ENCODE results near the gene SARM1. TPM values are rescaled to one million over a fixed set of nuclear protein-coding genes. Genes with fewer than 3 reads are reported as not detected.

The SARM1 gene
- total RNA-seq, 1 donor from 2014 or later: 10.1 TPM

DNA sequence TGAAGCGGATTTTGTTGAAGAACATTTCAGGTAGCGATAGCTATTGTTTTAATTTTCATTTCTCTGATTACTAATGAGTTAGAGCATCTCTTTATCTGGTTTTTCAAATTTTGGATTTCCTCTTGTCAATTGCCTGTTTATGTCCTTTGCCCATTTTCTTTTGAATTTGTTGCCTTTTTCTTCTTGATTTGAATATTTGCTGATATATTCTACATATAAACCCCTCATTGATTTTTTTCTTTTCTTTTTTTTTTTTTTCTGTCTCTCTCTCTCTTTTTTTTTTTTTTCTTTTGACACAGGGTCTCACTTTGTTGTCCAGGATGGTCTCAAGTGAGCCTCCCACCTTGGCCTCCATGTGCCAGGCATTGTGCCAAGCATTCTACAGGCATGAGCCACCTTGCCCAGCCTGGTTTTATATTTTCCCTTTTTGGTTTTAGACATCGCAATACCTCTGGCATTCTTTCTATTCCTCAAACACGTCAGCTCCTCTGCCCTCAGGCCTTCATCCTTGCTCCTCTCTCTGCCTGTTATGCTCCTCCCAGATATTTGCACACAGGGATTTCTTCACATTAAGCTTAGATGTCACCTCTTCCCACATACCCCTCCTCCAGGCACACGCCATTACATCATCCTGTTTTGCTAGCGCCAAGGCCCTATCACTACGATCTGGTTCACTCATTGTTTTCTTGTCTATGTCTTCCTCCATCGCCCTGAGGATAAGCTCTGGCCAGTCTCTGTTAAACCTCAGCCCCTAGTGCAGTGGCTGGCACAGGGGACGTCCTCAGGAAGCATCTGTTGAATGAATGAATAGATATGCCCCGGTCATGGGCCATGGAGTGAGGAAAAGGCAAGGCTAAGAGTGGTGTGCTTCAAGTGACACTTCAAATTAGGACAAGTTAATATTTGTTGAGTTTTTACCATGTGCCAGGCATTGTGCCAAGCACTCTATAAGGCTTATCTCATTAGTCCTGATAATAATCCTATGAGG is 8.6 kb downstream of the SARM1 start:
- Histone ChIP-seq H3K27me3 (no peaks in the 10 kb centered on the region), H3K9me3 (no peaks in the 10 kb centered on the region), H3K27ac (no peak overlapping the region), H3K4me3 (no peak overlapping the region), H3K36me3 (no peaks in the 10 kb centered on the region), H3K4me1 (peaks cover 19% of the 10 kb centered on the region)
- intact Hi-C loops (cut with DNase I): no loop called here
- no peak for DNase-seq (ENCODE audit: extremely low spot score in 2 of 2)
- no peak for TF ChIP-seq POLR2AphosphoS5 (IDR thresholded peaks at IDR 0.05; ENCODE audit: insufficient read depth in 1 of 2, low read depth in 1 of 2)
- TF ChIP-seq, protein P1, sequence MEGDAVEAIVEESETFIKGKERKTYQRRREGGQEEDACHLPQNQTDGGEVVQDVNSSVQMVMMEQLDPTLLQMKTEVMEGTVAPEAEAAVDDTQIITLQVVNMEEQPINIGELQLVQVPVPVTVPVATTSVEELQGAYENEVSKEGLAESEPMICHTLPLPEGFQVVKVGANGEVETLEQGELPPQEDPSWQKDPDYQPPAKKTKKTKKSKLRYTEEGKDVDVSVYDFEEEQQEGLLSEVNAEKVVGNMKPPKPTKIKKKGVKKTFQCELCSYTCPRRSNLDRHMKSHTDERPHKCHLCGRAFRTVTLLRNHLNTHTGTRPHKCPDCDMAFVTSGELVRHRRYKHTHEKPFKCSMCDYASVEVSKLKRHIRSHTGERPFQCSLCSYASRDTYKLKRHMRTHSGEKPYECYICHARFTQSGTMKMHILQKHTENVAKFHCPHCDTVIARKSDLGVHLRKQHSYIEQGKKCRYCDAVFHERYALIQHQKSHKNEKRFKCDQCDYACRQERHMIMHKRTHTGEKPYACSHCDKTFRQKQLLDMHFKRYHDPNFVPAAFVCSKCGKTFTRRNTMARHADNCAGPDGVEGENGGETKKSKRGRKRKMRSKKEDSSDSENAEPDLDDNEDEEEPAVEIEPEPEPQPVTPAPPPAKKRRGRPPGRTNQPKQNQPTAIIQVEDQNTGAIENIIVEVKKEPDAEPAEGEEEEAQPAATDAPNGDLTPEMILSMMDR (IDR thresholded peaks at IDR 0.05): no peak
- no peak for TF ChIP-seq POLR2A (IDR thresholded peaks at IDR 0.05)

DNA sequence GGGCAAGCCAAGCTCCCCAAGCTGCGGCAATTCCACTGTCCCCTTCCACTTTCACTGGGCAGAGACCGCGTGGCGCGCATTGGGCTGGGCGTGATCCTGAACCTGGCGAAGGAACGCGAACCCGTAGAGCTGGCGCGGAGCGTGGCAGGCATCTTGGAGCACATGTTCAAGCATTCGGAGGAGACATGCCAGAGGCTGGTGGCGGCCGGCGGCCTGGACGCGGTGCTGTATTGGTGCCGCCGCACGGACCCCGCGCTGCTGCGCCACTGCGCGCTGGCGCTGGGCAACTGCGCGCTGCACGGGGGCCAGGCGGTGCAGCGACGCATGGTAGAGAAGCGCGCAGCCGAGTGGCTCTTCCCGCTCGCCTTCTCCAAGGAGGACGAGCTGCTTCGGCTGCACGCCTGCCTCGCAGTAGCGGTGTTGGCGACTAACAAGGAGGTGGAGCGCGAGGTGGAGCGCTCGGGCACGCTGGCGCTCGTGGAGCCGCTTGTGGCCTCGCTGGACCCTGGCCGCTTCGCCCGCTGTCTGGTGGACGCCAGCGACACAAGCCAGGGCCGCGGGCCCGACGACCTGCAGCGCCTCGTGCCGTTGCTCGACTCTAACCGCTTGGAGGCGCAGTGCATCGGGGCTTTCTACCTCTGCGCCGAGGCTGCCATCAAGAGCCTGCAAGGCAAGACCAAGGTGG is 9.8 kb downstream of the SARM1 start:
- TF ChIP-seq POLR2AphosphoS5 (IDR thresholded peaks at IDR 0.05; ENCODE audit: insufficient read depth in 1 of 2, low read depth in 1 of 2): no peak
- TF ChIP-seq, protein P1 (IDR thresholded peaks at IDR 0.05): no peak
- TF ChIP-seq POLR2A (IDR thresholded peaks at IDR 0.05): no peak
- intact Hi-C loops (cut with DNase I): no loop called here
- Histone ChIP-seq H3K4me1 (peaks cover 23% of the 10 kb centered on the region), H3K27ac (no peak overlapping the region), H3K27me3 (no peaks in the 10 kb centered on the region), H3K4me3 (no peak overlapping the region), H3K9me3 (no peaks in the 10 kb centered on the region), H3K36me3 (no peaks in the 10 kb centered on the region)
- no peak for DNase-seq (ENCODE audit: extremely low spot score in 2 of 2)

DNA sequence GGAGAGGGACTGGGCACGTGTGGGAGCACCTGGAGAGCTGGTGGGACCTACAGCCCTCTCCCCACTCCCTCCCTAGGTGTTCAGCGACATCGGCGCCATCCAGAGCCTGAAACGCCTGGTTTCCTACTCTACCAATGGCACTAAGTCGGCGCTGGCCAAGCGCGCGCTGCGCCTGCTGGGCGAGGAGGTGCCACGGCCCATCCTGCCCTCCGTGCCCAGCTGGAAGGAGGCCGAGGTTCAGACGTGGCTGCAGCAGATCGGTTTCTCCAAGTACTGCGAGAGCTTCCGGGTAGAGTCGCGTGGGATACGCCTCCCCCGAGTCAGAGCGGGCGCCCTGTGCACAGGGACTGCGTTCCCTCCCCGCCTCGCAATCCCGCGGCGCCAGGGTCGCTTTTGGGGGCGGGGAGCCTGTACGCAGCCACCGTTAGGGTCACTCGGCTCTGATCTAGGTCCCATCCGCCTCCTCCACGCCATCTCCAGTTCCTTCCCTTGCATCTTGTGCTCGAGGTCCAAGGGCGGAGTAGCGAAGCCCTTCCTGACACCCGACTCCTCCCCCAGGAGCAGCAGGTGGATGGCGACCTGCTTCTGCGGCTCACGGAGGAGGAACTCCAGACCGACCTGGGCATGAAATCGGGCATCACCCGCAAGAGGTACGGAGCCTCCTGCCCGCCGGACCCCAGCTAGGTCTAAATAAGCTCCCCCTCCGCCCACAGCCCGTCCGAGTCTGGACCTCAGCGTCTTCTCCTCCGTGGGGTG is 13.0 kb downstream of the SARM1 start:
- intact Hi-C loops (cut with DNase I): no loop called here
- no peaks in the 10 kb centered on the region for H3K27me3 ChIP-seq
- peak overlapping the region; percentile 40 to 47 for H3K4me3 ChIP-seq
- peaks cover 23% of the 10 kb centered on the region for H3K4me1 ChIP-seq
- peaks cover 0 to 18% of the 10 kb centered on the region in 2 donors for H3K36me3 ChIP-seq
- H3K27ac ChIP-seq: no peak overlapping the region
- H3K9me3 ChIP-seq: no peaks in the 10 kb centered on the region
- no peak for TF ChIP-seq POLR2A (IDR thresholded peaks at IDR 0.05)
- peak in 1 of 2 donors; percentile 30 for TF ChIP-seq POLR2AphosphoS5 (IDR thresholded peaks at IDR 0.05; ENCODE audit: insufficient read depth in 1 of 2, low read depth in 1 of 2)
- TF ChIP-seq, protein P1 (IDR thresholded peaks at IDR 0.05): no peak
- no peak for DNase-seq (ENCODE audit: extremely low spot score in 2 of 2)

DNA sequence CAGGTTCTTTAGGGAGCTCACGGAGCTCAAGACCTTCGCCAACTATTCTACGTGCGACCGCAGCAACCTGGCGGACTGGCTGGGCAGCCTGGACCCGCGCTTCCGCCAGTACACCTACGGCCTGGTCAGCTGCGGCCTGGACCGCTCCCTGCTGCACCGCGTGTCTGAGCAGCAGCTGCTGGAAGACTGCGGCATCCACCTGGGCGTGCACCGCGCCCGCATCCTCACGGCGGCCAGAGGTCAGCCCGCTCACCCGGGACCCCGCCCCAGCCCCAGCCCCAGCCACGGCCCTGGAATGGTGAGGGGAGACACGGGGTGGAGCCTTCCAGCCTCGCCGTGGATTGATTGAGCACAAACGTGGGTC is 13.5 kb downstream of the SARM1 start:
- H3K4me1 ChIP-seq: peaks cover 23% of the 10 kb centered on the region
- no peaks in the 10 kb centered on the region for H3K27me3 ChIP-seq
- DNase-seq (ENCODE audit: extremely low spot score in 2 of 2): no peak
- no peak overlapping the region for H3K27ac ChIP-seq
- H3K4me3 ChIP-seq: peak overlapping the region; percentile 40 to 47
- intact Hi-C loops (cut with DNase I): no loop called here
- H3K9me3 ChIP-seq: no peaks in the 10 kb centered on the region
- no peak for TF ChIP-seq POLR2AphosphoS5 (IDR thresholded peaks at IDR 0.05; ENCODE audit: insufficient read depth in 1 of 2, low read depth in 1 of 2)
- no peak for TF ChIP-seq POLR2A (IDR thresholded peaks at IDR 0.05)
- TF ChIP-seq, protein P1 (IDR thresholded peaks at IDR 0.05): no peak
- H3K36me3 ChIP-seq: peaks cover 0 to 23% of the 10 kb centered on the region in 2 donors

Measured in vagina (tissue), 2 donors.